ENCODE data around the gene AKNAD1.

DNA sequence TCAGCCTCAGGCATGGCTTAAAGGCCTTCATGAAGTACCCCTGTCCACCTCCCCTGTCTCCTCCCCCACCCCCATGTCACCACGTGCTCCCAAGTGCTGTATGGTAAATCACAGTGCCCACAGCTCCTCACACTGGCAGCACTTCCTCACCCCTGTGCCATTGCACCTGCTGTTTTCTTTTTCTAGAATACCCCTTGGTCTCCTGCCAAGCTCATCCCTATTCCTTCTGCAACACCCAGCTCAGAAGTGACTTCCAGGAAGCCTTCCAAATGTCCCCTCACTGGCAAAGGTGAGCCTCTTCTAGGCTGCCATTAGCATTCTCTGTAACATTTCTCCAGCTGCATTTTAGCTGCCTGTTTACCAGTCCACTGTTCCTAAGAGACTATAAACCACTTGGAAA, 9.4 kb downstream of the AKNAD1 start:
- TF ChIP-seq ELF1 (IDR thresholded peaks at IDR 0.05) (no peak), USF2 (IDR thresholded peaks at IDR 0.05; ENCODE audit: borderline replicate concordance, low read depth, low read length) (no peak), RAD21 (IDR thresholded peaks at IDR 0.05; ENCODE audit: low read length) (no peak), CTCF (IDR thresholded peaks at IDR 0.05) (no peak), POLR2AphosphoS5 (IDR thresholded peaks at IDR 0.05; ENCODE audit: low read depth, low read length) (no peak), JUND (IDR thresholded peaks at IDR 0.05) (no peak), GABPA (IDR thresholded peaks at IDR 0.05; ENCODE audit: low read depth) (no peak), FOXM1 (IDR thresholded peaks at IDR 0.05; ENCODE audit: low read depth) (no peak), YY1 (IDR thresholded peaks at IDR 0.05; ENCODE audit: low read depth) (no peak), NRF1 (IDR thresholded peaks at IDR 0.05; ENCODE audit: low read depth, low read length) (no peak), TCF12 (IDR thresholded peaks at IDR 0.05) (no peak), MXI1 (IDR thresholded peaks at IDR 0.05; ENCODE audit: low read depth, low read length) (no peak), TAF1 (IDR thresholded peaks at IDR 0.05; ENCODE audit: borderline replicate concordance, low read depth, low read length) (no peak)
